Lower leg skin (tissue), 4 donors: ENCODE measurements around the gene POU6F2. TPM values are rescaled to one million over a fixed set of nuclear protein-coding genes. Genes with fewer than 3 reads are reported as not detected.

Source experiments
- DNase-seq, 2 donors: peaks; one replicate each; pipeline ENCODE4 v3.0.0-alpha.2; 2019; ENCODE audit warnings: low spot score in 2 of 2
- H3K4me3 ChIP-seq: fragments of 200-600 bp; sonication (generic); 2 replicates; pipeline ENCODE4 v1.5.1; 2017; ENCODE audit warnings: mild to moderate bottlenecking, low read depth; ENCODE audit not compliant: poor library complexity, severe bottlenecking
- POLR2A ChIP-seq, 2 donors: fragments of 450-650 bp; IDR thresholded peaks; one replicate each; pipeline ENCODE4 v1.6.1; 2016 to 2017; ENCODE audit warnings: antibody characterized with exemption in 2 of 2, mild to moderate bottlenecking in 1 of 2, moderate library complexity in 1 of 2
- WGBS, 2 donors: methylation state at CpG; one replicate each; pipeline ENCODE4 v1.1.5; 2018; 5-methylcytosine and 5-hydroxymethylcytosine counted together
- intact Hi-C: fragments of 100-400 bp; cut with DNase I; formaldehyde crosslinking; loops from one replicate; pipeline ENCODE4 v1.15.0; 2023; ENCODE audit warnings: low total_unique reads
- total RNA-seq, 4 donors: library from RNA; depleted of rRNA; stranded (reverse); fragments of >200 nt; gene quantifications; one replicate each; pipeline ENCODE4 v1.1.0, GENCODE V29; 2016
- TF ChIP-seq, protein P1 (sequence below), 3 donors: fragments of 450-650 bp; IDR thresholded peaks; one replicate each; pipeline ENCODE4 v1.5.1; 2016; ENCODE audit warnings: antibody characterized with exemption in 3 of 3, mild to moderate bottlenecking in 3 of 3, moderate library complexity in 2 of 3

The POU6F2 gene
- total RNA-seq, 4 donors from 2014 or later = 0.36 TPM; not detected in 3

DNA sequence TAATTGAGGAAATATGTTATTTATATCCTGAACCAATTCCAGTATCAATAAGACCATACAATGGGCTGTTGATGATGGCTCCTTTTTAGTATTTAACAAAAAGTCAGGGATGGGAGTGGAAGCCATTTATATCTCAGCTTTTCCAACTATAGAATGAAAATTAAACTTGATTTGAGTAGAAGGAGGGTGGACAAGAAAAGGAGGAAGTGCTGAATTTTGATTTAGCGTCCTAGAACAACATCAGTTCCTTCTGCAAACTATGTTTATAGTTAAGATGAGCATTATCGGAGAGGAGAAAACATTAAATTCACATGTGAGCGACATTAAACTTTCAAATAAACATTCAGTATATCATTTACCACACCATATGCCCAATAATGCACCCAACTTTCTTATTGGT, 439.2 kb downstream of the POU6F2 start:
- WGBS, 2 donors = 82 to 88% methylated on average over 3 of the region's 3 CpGs
- no peak for DNase-seq
- TF ChIP-seq POLR2A (IDR thresholded peaks at IDR 0.05) = no peak
- TF ChIP-seq, protein P1, sequence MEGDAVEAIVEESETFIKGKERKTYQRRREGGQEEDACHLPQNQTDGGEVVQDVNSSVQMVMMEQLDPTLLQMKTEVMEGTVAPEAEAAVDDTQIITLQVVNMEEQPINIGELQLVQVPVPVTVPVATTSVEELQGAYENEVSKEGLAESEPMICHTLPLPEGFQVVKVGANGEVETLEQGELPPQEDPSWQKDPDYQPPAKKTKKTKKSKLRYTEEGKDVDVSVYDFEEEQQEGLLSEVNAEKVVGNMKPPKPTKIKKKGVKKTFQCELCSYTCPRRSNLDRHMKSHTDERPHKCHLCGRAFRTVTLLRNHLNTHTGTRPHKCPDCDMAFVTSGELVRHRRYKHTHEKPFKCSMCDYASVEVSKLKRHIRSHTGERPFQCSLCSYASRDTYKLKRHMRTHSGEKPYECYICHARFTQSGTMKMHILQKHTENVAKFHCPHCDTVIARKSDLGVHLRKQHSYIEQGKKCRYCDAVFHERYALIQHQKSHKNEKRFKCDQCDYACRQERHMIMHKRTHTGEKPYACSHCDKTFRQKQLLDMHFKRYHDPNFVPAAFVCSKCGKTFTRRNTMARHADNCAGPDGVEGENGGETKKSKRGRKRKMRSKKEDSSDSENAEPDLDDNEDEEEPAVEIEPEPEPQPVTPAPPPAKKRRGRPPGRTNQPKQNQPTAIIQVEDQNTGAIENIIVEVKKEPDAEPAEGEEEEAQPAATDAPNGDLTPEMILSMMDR (IDR thresholded peaks at IDR 0.05) = no peak
- intact Hi-C loops = no loop called here
- H3K4me3 ChIP-seq = no peak overlapping the region

- no peak for DNase-seq
- no peak for TF ChIP-seq POLR2A (IDR thresholded peaks at IDR 0.05)
- TF ChIP-seq, protein P1 (IDR thresholded peaks at IDR 0.05) = no peak
- WGBS, 2 donors = 81 to 90% methylated on average over 1 of the region's 1 CpG
- H3K4me3 ChIP-seq = no peak overlapping the region
- intact Hi-C loops = no loop called here
These were observed 439.9 kb downstream of the POU6F2 start for GRCh38 chr7:39417642-39418041.

- no peak for DNase-seq
- TF ChIP-seq POLR2A (IDR thresholded peaks at IDR 0.05) = no peak
- TF ChIP-seq, protein P1 (IDR thresholded peaks at IDR 0.05) = no peak
- intact Hi-C loops = no loop called here
- no peak overlapping the region for H3K4me3 ChIP-seq
- WGBS, 2 donors = 35 to 61% methylated on average over 2 of the region's 2 CpGs
These were observed 443.5 kb downstream of the POU6F2 start for GRCh38 chr7:39421251-39421650.

- WGBS, 2 donors = 81 to 82% methylated on average over 2 of the region's 2 CpGs
- no peak overlapping the region for H3K4me3 ChIP-seq
- intact Hi-C loops = no loop called here
- TF ChIP-seq, protein P1 (IDR thresholded peaks at IDR 0.05) = no peak
- no peak for TF ChIP-seq POLR2A (IDR thresholded peaks at IDR 0.05)
- no peak for DNase-seq
These were observed 444.0 kb downstream of the POU6F2 start for GRCh38 chr7:39421661-39422060.

- intact Hi-C loops = no loop called here
- no peak for TF ChIP-seq POLR2A (IDR thresholded peaks at IDR 0.05)
- TF ChIP-seq, protein P1 (IDR thresholded peaks at IDR 0.05) = no peak
- WGBS, 2 donors = 15 to 36% methylated on average over 1 of the region's 1 CpG
These were observed 450.5 kb downstream of the POU6F2 start for GRCh38 chr7:39428221-39428620.

DNA sequence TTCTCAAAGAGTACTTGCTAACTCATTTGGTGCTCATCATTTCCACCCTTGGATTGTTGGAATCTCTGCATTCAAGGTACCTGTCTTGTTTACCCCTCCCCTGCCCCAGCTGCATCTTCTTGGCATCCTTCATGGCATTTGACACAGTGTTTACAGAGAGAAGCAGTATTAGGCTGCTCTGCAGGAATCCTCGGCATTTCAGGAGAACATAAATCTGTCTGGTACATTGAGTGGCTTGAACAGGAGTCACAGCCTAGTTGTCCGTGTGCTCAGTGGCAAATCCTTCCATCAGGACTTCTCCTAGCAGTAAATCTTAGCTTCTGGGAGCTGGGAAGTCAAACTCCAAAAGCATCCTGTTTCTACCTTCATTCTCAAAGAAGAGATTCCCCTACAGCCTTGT, 451.7 kb downstream of the POU6F2 start:
- WGBS, 2 donors = 29 to 39% methylated on average over 2 of the region's 2 CpGs

More at GRCh38 chr7:39428221-39428620, 450.5 kb downstream of the POU6F2 start:
- H3K4me3 ChIP-seq = no peak overlapping the region
- DNase-seq = no peak

More for the DNA sequence above, 451.7 kb downstream of the POU6F2 start:
- H3K4me3 ChIP-seq = no peak overlapping the region
- DNase-seq = no peak
- TF ChIP-seq, protein P1 (IDR thresholded peaks at IDR 0.05) = no peak
- no peak for TF ChIP-seq POLR2A (IDR thresholded peaks at IDR 0.05)
- intact Hi-C loops = no loop called here
